ENCODE results near the gene FGD2. TPM values are rescaled to one million over a fixed set of nuclear protein-coding genes. Genes with fewer than 3 reads are reported as not detected.
A peak's percentile ranks its signal among the peaks of the same experiment; 100 is the strongest.

The FGD2 gene
- total and polyA plus RNA-seq, 9 of the 15 experiments (the other 6 are each of a cell fraction or from before 2014, with no cell fraction given), result 0.09 TPM; not detected in 8

DNA sequence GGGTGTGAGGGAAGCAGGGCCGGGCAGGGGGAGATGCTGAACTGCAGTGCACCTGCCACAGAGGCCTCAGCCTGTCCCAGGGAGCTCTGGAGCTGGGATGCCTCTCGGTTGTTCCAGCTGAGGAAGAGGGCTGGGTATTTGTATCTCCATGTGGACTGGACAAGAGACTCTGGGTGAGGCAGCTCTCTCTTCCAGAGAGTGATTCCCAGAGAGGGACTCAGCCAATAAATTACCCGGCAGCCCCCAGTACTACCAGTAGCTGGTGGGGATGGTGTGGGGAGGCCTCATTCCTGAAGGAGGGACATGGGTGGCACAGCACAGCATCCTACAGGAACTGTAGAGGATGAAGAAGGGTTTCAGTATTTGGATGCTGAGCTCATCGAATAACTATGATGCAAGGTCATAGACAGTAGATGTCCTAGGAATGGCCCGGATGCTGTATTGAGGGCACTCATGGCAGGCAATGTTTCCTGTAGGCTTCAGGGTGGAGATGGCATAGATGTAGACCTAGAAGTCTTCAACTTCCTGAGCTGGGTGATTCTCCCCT lies 1.4 kb downstream of the FGD2 start:
- peaks cover 19 to 61% of the 10 kb centered on the region in 2 experiments; a peak in 4 of 5 replicates for H3K27me3 ChIP-seq (ENCODE audit: control insufficient read depth in 2 of 2, insufficient read depth in 2 of 2, low read length in 2 of 2)
- TF ChIP-seq PHF21A (IDR thresholded peaks at IDR 0.05; ENCODE audit: borderline replicate concordance, low read depth), result no peak
- TF ChIP-seq HES1 (IDR thresholded peaks at IDR 0.05; ENCODE audit: low read depth), result no peak
- TF ChIP-seq ZNF512 (tag; IDR thresholded peaks at IDR 0.05), result no peak
- TF ChIP-seq, protein P1, sequence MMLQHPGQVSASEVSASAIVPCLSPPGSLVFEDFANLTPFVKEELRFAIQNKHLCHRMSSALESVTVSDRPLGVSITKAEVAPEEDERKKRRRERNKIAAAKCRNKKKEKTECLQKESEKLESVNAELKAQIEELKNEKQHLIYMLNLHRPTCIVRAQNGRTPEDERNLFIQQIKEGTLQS (IDR thresholded peaks at IDR 0.05), result peak; percentile 33
- TF ChIP-seq, protein P1 (CRISPR knock-in tag; conservative IDR thresholded peaks at IDR 0.05), result no peak
- TF ChIP-seq, protein P2, sequence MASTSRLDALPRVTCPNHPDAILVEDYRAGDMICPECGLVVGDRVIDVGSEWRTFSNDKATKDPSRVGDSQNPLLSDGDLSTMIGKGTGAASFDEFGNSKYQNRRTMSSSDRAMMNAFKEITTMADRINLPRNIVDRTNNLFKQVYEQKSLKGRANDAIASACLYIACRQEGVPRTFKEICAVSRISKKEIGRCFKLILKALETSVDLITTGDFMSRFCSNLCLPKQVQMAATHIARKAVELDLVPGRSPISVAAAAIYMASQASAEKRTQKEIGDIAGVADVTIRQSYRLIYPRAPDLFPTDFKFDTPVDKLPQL (IDR thresholded peaks at IDR 0.05; ENCODE audit: extremely low read depth, insufficient read length), result no peak
- H3K4me3 ChIP-seq, result no peak overlapping the region
- no peaks in the 10 kb centered on the region for H3K9me1 ChIP-seq (ENCODE audit: control insufficient read depth, insufficient read depth, low read length)
- H3K36me3 ChIP-seq (ENCODE audit: control insufficient read depth, insufficient read depth, low read length), result no peaks in the 10 kb centered on the region
- no peaks in the 10 kb centered on the region for H3K9me3 ChIP-seq (replicated peaks; ENCODE audit: control insufficient read depth, insufficient read depth, low read depth, low read length)
- WGBS (ENCODE audit: insufficient coverage, low coverage, missing lambda C conversion rate), result 11% methylated on average over 5 of the region's 5 CpGs
- in situ Hi-C loops (cut with MboI) (loop anchor here (25.0 kb wide), 1 partner anchor 1480 kb away; no protein-coding TSS in a partner anchor), intact Hi-C loops (cut with micrococcal nuclease) (loop anchor here (10.0 kb wide), 1 partner anchor 392 kb away; no protein-coding TSS in a partner anchor)
- H3K4me1 ChIP-seq (replicated peaks in 1 of 2; ENCODE audit: control insufficient read depth in 2 of 2, insufficient read depth in 2 of 2, low read length in 2 of 2), result peaks cover 2 to 16% of the 10 kb centered on the region in 2 experiments; a peak in 4 of 5 replicates
- DNase-seq (ENCODE audit: extremely low read depth in 1 of 4, low spot score in 3 of 4) (no peak), FAIRE-seq (no peak), ATAC-seq (no peak)
- no peak overlapping the region for H3K4me2 ChIP-seq (ENCODE audit: insufficient read depth, low read length)
- no TSS peak for BruUV-seq (replicated peaks)
- H3K79me2 ChIP-seq (ENCODE audit: control insufficient read depth, insufficient read depth, low read length), result no peaks in the 10 kb centered on the region
- CTCF ChIA-PET (ENCODE audit: low intra/inter-chr PET ratio), result interaction anchor here (1.4 kb wide), 1 partner anchor 12 kb away, joined by 3 read pairs; no protein-coding TSS in a partner anchor
- H3K27ac ChIP-seq (ENCODE audit: extremely low read depth, low read depth, low read length), result no peak overlapping the region
- POLR2A ChIA-PET, result interaction anchor here (0.5 to 2.1 kb wide), 10 partner anchors 8 to 877 kb away, joined by 3 to 14 read pairs (median 3); no protein-coding TSS in a partner anchor
- no peak overlapping the region for H2AFZ ChIP-seq (ENCODE audit: low read depth, low read length)
- H4K20me1 ChIP-seq (replicated peaks; ENCODE audit: control insufficient read depth, insufficient read depth, low read length), result peaks cover 3% of the 10 kb centered on the region; the same call in 1 of the 2 replicates
- no peak overlapping the region for H3K9ac ChIP-seq (ENCODE audit: insufficient read depth in 1 of 2, low read depth in 2 of 2, low read length in 2 of 2)
